HepG2 (cell line): ENCODE measurements around the gene OBSL1. TPM values are rescaled to one million over a fixed set of nuclear protein-coding genes. Genes with fewer than 3 reads are reported as not detected.

Experiments
- ADNP ChIP-seq: sonication (generic); formaldehyde crosslinking; IDR thresholded peaks from 2 replicates; pipeline ENCODE4 v1.4.0; 2020; ENCODE audit warnings: missing genetic modification reagents
- CCDC6 ChIP-seq: sonication (generic); formaldehyde crosslinking; IDR thresholded peaks from 2 replicates; pipeline ENCODE4 v1.8.1; 2022; ENCODE audit warnings: mild to moderate bottlenecking, missing genetic modification reagents, moderate library complexity
- EEA1 ChIP-seq: sonication (generic); formaldehyde crosslinking; IDR thresholded peaks from 2 replicates; pipeline ENCODE4 v1.5.1; 2020; ENCODE audit warnings: mild to moderate bottlenecking, missing genetic modification reagents, borderline replicate concordance
- IRF2 ChIP-seq: IDR thresholded peaks from 2 replicates; pipeline ENCODE4 v1.6.1; 2018; ENCODE audit warnings: missing genetic modification reagents, missing compliant biosample characterization
- KDM5B ChIP-seq: sonication (generic); formaldehyde crosslinking; IDR thresholded peaks from 2 replicates; pipeline ENCODE4 v1.4.0; 2020; ENCODE audit warnings: missing genetic modification reagents, mild to moderate bottlenecking, borderline replicate concordance
- MXI1 ChIP-seq: IDR thresholded peaks from 3 replicates; pipeline ENCODE4 v1.6.1; 2012; ENCODE audit warnings: low read depth, low read length, inconsistent platforms, borderline replicate concordance
- RAD21 ChIP-seq: fragments of 450-650 bp; formaldehyde crosslinking; IDR thresholded peaks from 2 replicates; pipeline ENCODE4 v1.5.0; 2020; ENCODE audit warnings: mild to moderate bottlenecking
- REPIN1 ChIP-seq: sonication (generic); formaldehyde crosslinking; IDR thresholded peaks from 2 replicates; pipeline ENCODE4 v1.8.0; 2022; ENCODE audit warnings: missing genetic modification reagents, low read depth, mild to moderate bottlenecking, borderline replicate concordance
- SPEN ChIP-seq: sonication (generic); formaldehyde crosslinking; IDR thresholded peaks from 2 replicates; pipeline ENCODE4 v1.5.1; 2020; ENCODE audit warnings: low read depth, mild to moderate bottlenecking, missing genetic modification reagents
- ZBTB7A ChIP-seq: sonication (generic); formaldehyde crosslinking; IDR thresholded peaks from 2 replicates; pipeline ENCODE4 v1.8.0; 2022; ENCODE audit warnings: mild to moderate bottlenecking, missing genetic modification reagents
- ZNF333 ChIP-seq: sonication (generic); formaldehyde crosslinking; IDR thresholded peaks from 2 replicates; pipeline ENCODE4 v1.4.0; 2020; ENCODE audit warnings: mild to moderate bottlenecking, missing genetic modification reagents, borderline replicate concordance
- ZNF567 ChIP-seq: sonication (generic); formaldehyde crosslinking; IDR thresholded peaks from 2 replicates; pipeline ENCODE4 v1.8.1; 2023; ENCODE audit warnings: mild to moderate bottlenecking, missing genetic modification reagents, borderline replicate concordance
- ZNF615 ChIP-seq: sonication (generic); formaldehyde crosslinking; IDR thresholded peaks from 2 replicates; pipeline ENCODE4 v1.5.0; 2020; ENCODE audit warnings: mild to moderate bottlenecking, missing genetic modification reagents, borderline replicate concordance
- polyA plus RNA-seq, 8 experiments: library from polyadenylated mRNA; depleted of rRNA in 3 of 8; stranded (reverse) in 7 of 8; unstranded in 1 of 8; fragments of >200 nt; fragmentation: Illumina TruSeq in 4 of 8; extraction: Trizol in 4 of 8; gene quantifications; 2 replicates each; pipeline versions ENCODE4 v1.2.1 to v1.2.3, GENCODE V29; 2011 to 2016; ENCODE audit warnings: low read depth in 4 of 8, missing spikeins in 1 of 8, mixed read lengths in 1 of 8; ENCODE audit not compliant: insufficient read depth in 1 of 8
- total RNA-seq, 5 experiments: library from RNA; depleted of rRNA; stranded (reverse); fragments of >200 nt; fragmentation: Illumina TruSeq; extraction: Trizol; gene quantifications; 2 replicates each; pipeline ENCODE4 v1.2.3, GENCODE V29; 2016; ENCODE audit warnings: low read depth in 1 of 5
- TF ChIP-seq, protein P1 (sequence below), 2 experiments: fragments of 450-650 bp in 1 of 2; sonication (generic) in 1 of 2; formaldehyde crosslinking; IDR thresholded peaks; 2 replicates each; pipeline versions ENCODE4 v1.5.0 to v1.8.0; 2020 to 2022; ENCODE audit warnings: mild to moderate bottlenecking in 1 of 2, missing genetic modification reagents in 1 of 2
- TF ChIP-seq, protein P2 (sequence below): sonication (generic); formaldehyde crosslinking; IDR thresholded peaks from 2 replicates; pipeline ENCODE4 v1.4.0; 2020; ENCODE audit warnings: missing genetic modification reagents
- TF ChIP-seq, protein P3 (sequence below): sonication (generic); formaldehyde crosslinking; IDR thresholded peaks from 2 replicates; pipeline ENCODE4 v1.5.0; 2020; ENCODE audit warnings: missing genetic modification reagents
- TF ChIP-seq, protein P4 (sequence below), 2 experiments: sonication (generic) in 1 of 2; formaldehyde crosslinking in 1 of 2; IDR thresholded peaks; 2 replicates each; pipeline versions ENCODE4 v1.4.0 to v1.6.1; 2018 to 2020; ENCODE audit warnings: missing genetic modification reagents in 2 of 2, borderline replicate concordance in 1 of 2, low read depth in 1 of 2, mild to moderate bottlenecking in 1 of 2, missing biosample characterization in 1 of 2
- TF ChIP-seq, protein P5 (sequence below): sonication (generic); formaldehyde crosslinking; IDR thresholded peaks from 2 replicates; pipeline ENCODE4 v1.9.0; 2021; ENCODE audit warnings: missing genetic modification reagents, borderline replicate concordance

OBSL1 gene
- total and polyA plus RNA-seq, 2 of the 13 experiments (the other 11 are each of a cell fraction or from before 2014, with no cell fraction given): 86.7 to 218 TPM

DNA sequence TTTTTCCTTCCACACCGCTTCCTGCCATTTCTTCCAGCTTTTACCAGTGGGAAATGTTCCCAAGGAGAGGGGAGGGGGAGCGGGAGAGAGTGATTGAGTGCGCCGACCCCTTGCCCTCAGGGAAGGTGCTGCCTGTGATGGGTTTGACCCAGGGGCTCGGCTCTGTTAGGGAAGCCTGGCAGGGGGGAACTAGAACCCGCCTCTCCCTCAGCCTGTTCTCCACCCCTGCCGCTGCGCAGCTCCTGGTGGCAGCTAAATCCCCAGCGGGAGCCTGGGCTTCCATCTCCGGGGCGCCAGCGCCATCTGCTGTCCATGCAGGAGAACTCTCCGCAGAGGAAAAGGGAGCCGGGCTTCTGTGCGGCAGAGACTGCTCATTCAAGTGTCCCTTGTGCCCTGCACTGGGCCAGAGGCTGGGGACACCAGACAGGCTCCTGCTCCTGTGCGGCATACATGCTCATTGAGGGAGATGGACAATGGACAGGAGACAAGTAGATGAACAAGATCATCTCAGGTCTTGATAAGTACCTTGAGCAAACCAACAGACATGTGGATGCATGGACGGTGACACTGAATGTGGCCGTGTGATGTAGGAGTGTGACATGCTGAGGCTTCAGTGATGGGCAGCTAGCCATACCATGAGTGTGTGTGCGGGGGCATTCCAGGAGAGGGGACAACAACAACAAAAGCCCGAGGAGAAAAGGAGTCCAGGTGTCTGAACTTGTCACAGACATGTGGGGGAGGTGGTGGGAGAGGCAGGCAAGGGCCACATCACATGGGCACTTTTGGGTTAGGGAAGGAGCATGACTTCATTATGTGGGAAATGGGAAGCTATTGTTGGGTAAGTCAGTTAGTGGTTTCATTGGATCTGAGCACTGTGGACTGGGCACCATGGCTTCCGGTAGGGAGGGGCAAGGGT lies 41.0 kb downstream of the OBSL1 start (continued):
- TF ChIP-seq, protein P1, sequence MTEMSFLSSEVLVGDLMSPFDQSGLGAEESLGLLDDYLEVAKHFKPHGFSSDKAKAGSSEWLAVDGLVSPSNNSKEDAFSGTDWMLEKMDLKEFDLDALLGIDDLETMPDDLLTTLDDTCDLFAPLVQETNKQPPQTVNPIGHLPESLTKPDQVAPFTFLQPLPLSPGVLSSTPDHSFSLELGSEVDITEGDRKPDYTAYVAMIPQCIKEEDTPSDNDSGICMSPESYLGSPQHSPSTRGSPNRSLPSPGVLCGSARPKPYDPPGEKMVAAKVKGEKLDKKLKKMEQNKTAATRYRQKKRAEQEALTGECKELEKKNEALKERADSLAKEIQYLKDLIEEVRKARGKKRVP (CRISPR knock-in tag; IDR thresholded peaks at IDR 0.05): peak in 1 of 2 experiments; percentile 32; a peak in 1 of 4 replicates
- TF ChIP-seq ADNP (CRISPR knock-in tag) (no peak), IRF2 (CRISPR knock-in tag) (peak; percentile 49; the same call in 1 of the 2 replicates), MXI1 (no peak; the same call in 2 of the 3 replicates), ZBTB7A (CRISPR knock-in tag) (no peak), REPIN1 (CRISPR knock-in tag) (peak; percentile 84; the same call in 1 of the 2 replicates), RAD21 (CRISPR knock-in tag) (peak; percentile 100), ZNF567 (CRISPR knock-in tag) (peak; percentile 57; the same call in 1 of the 2 replicates), KDM5B (CRISPR knock-in tag) (peak; percentile 66; the same call in 1 of the 2 replicates), EEA1 (CRISPR knock-in tag) (peak; percentile 58; the same call in 1 of the 2 replicates), ZNF615 (no peak), CCDC6 (no peak; the same call in 1 of the 2 replicates), ZNF333 (no peak), SPEN (CRISPR knock-in tag) (0 out of 2 replicates have a peak, but pooled peaks have one; percentile 24)
- TF ChIP-seq, protein P2, sequence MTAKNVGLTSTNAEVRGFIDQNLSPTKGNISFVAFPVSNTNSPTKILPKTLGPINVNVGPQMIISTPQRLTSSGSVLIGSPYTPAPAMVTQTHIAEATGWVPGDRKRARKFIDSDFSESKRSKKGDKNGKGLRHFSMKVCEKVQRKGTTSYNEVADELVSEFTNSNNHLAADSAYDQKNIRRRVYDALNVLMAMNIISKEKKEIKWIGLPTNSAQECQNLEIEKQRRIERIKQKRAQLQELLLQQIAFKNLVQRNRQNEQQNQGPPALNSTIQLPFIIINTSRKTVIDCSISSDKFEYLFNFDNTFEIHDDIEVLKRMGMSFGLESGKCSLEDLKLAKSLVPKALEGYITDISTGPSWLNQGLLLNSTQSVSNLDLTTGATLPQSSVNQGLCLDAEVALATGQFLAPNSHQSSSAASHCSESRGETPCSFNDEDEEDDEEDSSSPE (CRISPR knock-in tag): 0 out of 2 replicates have a peak, but pooled peaks have one; percentile 40
- TF ChIP-seq, protein P3, sequence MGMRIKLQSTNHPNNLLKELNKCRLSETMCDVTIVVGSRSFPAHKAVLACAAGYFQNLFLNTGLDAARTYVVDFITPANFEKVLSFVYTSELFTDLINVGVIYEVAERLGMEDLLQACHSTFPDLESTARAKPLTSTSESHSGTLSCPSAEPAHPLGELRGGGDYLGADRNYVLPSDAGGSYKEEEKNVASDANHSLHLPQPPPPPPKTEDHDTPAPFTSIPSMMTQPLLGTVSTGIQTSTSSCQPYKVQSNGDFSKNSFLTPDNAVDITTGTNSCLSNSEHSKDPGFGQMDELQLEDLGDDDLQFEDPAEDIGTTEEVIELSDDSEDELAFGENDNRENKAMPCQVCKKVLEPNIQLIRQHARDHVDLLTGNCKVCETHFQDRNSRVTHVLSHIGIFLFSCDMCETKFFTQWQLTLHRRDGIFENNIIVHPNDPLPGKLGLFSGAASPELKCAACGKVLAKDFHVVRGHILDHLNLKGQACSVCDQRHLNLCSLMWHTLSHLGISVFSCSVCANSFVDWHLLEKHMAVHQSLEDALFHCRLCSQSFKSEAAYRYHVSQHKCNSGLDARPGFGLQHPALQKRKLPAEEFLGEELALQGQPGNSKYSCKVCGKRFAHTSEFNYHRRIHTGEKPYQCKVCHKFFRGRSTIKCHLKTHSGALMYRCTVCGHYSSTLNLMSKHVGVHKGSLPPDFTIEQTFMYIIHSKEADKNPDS: 0 out of 2 replicates have a peak, but pooled peaks have one; percentile 39
- TF ChIP-seq, protein P4, sequence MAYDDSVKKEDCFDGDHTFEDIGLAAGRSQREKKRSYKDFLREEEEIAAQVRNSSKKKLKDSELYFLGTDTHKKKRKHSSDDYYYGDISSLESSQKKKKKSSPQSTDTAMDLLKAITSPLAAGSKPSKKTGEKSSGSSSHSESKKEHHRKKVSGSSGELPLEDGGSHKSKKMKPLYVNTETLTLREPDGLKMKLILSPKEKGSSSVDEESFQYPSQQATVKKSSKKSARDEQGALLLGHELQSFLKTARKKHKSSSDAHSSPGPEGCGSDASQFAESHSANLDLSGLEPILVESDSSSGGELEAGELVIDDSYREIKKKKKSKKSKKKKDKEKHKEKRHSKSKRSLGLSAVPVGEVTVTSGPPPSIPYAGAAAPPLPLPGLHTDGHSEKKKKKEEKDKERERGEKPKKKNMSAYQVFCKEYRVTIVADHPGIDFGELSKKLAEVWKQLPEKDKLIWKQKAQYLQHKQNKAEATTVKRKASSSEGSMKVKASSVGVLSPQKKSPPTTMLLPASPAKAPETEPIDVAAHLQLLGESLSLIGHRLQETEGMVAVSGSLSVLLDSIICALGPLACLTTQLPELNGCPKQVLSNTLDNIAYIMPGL (CRISPR knock-in tag; IDR thresholded peaks at IDR 0.05; ENCODE audit: borderline replicate concordance in 1 of 2, low read depth in 1 of 2): peak; percentile 57 to 71; a peak in 2 of 4 replicates
- TF ChIP-seq, protein P5, sequence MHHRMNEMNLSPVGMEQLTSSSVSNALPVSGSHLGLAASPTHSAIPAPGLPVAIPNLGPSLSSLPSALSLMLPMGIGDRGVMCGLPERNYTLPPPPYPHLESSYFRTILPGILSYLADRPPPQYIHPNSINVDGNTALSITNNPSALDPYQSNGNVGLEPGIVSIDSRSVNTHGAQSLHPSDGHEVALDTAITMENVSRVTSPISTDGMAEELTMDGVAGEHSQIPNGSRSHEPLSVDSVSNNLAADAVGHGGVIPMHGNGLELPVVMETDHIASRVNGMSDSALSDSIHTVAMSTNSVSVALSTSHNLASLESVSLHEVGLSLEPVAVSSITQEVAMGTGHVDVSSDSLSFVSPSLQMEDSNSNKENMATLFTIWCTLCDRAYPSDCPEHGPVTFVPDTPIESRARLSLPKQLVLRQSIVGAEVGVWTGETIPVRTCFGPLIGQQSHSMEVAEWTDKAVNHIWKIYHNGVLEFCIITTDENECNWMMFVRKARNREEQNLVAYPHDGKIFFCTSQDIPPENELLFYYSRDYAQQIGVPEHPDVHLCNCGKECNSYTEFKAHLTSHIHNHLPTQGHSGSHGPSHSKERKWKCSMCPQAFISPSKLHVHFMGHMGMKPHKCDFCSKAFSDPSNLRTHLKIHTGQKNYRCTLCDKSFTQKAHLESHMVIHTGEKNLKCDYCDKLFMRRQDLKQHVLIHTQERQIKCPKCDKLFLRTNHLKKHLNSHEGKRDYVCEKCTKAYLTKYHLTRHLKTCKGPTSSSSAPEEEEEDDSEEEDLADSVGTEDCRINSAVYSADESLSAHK (CRISPR knock-in tag): no peak
